Prostate gland (tissue), 2 donors: ENCODE measurements around the gene RGS7.

Experiments
- POLR2AphosphoS5 ChIP-seq: sonication (generic); formaldehyde crosslinking; IDR thresholded peaks from one replicate; pipeline ENCODE4 v1.6.1; 2017; ENCODE audit warnings: antibody characterized with exemption
- TF ChIP-seq, protein P1 (sequence below), 4 experiments: fragments of 200-600 bp in 2 of 4; fragments of 450-650 bp in 2 of 4; sonication (generic) in 2 of 4; IDR thresholded peaks; 1 replicate in 3 of 4; 2 replicates in 1 of 4; pipeline ENCODE4 v1.5.1; 2016 to 2019; ENCODE audit warnings: antibody characterized with exemption in 4 of 4, mild to moderate bottlenecking in 2 of 4, moderate library complexity in 2 of 4

DNA sequence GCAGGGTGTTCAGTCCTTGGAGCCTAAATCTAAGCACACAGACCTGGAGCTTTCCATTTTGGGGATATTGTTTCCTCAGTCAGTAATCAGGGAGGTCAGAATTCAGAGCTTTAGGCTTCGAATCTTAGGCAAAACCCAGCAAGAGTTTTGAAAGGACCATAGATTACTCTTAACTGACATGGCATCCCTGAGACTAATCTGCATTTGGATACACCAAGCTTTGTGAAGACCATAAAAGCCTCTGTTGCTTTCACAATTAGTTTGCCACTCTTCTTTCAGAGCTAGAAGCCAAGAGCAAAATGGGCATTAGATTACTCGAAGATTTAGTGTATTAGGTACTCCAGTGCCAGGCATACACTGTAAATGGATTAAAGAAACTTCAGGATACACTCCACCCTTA, 613.3 kb downstream of the RGS7 start:
- TF ChIP-seq, protein P1, sequence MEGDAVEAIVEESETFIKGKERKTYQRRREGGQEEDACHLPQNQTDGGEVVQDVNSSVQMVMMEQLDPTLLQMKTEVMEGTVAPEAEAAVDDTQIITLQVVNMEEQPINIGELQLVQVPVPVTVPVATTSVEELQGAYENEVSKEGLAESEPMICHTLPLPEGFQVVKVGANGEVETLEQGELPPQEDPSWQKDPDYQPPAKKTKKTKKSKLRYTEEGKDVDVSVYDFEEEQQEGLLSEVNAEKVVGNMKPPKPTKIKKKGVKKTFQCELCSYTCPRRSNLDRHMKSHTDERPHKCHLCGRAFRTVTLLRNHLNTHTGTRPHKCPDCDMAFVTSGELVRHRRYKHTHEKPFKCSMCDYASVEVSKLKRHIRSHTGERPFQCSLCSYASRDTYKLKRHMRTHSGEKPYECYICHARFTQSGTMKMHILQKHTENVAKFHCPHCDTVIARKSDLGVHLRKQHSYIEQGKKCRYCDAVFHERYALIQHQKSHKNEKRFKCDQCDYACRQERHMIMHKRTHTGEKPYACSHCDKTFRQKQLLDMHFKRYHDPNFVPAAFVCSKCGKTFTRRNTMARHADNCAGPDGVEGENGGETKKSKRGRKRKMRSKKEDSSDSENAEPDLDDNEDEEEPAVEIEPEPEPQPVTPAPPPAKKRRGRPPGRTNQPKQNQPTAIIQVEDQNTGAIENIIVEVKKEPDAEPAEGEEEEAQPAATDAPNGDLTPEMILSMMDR (IDR thresholded peaks at IDR 0.05), result no peak
- no peak for TF ChIP-seq POLR2AphosphoS5
